Endometrium (tissue), 2 donors: ENCODE measurements around the gene APBA1.
"Not testable (repeated sequence)": the region's sequence is repeated elsewhere in the genome, so short reads cannot be mapped to it uniquely, and the experiment has no call there.

Experiments used
- FAIRE-seq: peaks from 2 replicates; lab custom pipeline; 2012; peaks lifted over from hg19 to GRCh38; lab: Jason Lieb, UNC
- donor health status: control.
- donor health status: control.

APBA1 gene

DNA sequence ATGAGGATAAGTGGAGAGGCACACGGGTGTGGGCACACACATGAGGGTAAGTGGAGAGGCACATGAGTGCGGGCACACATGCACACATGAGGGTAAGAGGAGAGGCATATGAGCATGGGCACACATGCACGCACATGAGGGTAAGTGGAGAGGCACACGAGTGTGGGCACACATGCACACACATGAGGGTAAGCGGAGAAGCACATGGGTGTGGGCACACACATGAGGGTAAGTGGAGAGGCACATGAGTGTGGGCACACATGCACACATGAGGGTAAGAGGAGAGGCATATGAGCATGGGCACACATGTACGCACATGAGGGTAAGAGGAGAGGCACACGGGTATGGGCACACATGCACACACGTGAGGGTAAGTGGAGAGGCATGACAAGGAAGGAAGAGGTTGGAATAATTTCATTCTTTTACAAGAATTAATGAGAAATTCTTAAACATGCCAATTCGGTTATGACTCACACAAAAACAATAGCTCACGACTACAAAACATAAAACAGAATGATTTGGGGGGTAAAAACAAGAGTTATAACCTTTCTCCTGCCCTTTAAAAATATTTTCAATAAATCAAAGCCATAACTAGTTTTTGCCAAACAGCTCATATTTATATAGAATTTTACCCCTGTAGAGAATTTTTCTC lies 67.5 kb downstream of the APBA1 start:
- no peak for FAIRE-seq

GRCh38 chr9:69603656-69604055 lies 68.5 kb downstream of the APBA1 start:
- no peak for FAIRE-seq

DNA sequence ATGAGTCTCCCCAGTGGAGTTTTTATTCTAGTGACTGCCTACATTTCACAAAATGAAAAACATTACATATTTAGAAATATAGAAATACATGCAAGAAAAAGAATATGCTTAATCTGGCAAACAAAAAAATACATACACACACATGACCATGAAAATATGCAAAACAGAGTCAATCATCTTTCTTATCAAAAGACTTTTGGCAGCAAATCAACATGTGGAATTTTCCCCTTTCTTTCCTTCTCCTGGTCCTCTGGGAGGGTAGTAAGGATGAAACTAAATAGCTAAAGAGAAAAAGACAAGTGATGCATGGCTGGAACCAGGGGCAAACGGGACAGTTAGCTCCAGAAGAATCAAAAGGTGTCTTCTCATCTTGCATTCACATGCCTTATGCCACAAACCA lies 69.4 kb downstream of the APBA1 start:
- no peak for FAIRE-seq

- no peak for FAIRE-seq
Observed at GRCh38 chr9:69601698-69602097, 70.5 kb downstream of the APBA1 start.

DNA sequence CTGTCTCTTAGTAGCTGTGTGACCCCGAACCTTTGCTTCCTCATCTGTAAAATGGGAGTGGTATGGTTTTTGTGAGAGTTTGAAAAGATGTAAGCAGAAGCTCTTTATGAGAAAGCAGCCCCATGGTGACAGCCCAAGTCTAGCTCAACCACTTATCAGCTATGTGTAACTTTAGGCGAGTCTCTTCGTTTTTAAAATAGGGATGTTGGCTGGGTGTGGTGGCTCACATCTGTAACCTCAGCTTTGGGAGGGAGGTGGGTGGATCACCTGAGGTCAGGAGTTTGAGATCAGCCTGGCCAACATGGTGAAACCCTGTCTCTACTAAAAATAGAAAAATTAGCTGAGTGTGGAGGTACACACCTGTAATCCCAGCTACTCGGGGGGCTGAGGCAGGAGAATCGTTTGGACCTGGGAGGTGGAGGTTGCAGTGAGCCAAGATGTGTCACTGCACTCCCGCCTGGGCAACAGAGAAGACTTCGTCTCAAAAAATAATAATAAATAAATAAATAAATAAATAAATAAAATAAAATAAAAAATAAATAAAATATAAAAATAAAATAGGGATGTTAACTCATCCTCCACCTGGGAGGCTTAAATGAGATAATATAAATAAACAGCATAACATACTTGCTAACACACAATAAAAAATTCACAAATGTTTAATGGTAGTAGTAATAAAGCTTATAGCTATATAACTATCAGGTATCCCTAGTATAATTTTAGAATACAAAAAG lies 71.7 kb downstream of the APBA1 start:
- no peak for FAIRE-seq

DNA sequence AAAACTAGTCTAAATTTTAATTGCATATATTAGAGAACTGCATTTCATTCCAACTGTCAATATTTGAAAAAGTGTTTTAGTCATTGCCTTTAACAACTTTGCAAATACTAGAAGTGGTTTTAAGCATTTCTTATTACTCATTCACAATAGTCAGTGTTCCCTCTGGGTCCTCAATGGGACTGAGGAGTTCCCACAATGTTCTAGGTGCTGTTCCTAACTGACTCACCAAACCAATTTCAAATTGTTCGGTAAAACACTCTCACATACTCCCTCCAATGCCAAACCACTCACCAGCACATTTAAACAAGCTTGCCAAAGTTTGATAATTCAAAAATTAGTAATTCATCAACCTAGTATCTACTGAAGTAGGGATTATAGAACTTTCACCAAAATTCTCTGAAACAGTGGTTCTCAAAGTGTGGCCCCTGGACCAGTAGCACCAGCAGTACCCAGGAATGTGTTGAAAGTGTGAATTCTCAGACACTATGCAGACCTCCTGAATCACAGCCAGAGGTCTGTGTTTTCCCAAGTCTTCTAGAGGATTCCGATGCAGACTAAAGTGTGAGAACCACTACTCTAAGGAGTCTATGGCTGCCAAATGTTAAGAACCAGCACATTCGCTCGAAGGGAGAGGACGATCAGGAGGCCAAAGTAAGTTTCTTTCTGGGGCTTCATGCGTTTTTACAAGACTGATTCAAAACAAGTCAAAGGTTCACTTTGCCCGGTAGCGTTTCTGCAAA lies 72.8 kb downstream of the APBA1 start:
- no peak for FAIRE-seq

GRCh38 chr9:69596906-69597305 lies 75.3 kb downstream of the APBA1 start:
- FAIRE-seq: not testable (repeated sequence)

- no peak for FAIRE-seq
Observed at GRCh38 chr9:69594180-69594579, 78.0 kb downstream of the APBA1 start.

- no peak for FAIRE-seq
Observed at GRCh38 chr9:69593756-69594155, 78.4 kb downstream of the APBA1 start.

GRCh38 chr9:69593301-69593700 lies 78.9 kb downstream of the APBA1 start:
- no peak for FAIRE-seq

- FAIRE-seq: no peak
Observed at GRCh38 chr9:69590266-69590665, 81.9 kb downstream of the APBA1 start.

DNA sequence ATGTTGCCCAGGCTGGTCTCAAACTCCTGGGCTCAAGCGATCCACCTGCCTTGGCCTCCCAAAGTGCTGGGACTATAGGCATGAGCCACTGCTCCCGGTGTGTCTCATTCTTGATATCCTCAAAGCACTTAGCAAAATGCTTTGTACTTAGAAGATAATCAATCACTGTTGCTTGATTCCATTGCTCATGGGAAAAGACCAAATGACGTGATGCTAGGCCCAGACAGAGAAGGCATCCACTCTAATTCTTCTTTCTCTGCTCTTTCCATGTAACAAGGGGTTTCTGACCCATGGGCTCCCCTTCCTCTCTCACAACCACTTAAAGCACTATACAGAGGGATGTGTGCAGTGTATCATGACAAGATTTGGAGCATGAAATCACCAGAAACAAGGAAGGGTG lies 83.0 kb downstream of the APBA1 start:
- FAIRE-seq: no peak

DNA sequence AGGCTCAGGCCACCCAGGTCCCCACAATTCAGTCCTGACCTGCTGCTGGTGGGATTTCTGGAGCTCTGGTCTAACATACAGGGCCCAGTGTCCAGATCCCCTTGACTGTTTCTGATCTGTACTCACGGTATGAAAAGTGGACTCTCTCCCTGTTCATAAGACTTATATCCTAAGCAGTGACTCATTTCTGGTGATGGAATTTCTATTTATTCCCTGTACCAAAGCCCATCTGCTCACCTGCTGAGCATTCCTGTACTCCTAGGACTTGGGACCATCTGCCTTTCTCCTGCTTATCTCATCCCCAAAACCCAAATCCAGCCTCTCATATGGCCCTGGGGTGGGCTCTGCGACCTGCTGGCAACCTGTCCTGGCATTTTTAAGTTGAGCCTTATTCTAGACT lies 86.6 kb downstream of the APBA1 start:
- no peak for FAIRE-seq

GRCh38 chr9:69584759-69585158 lies 87.4 kb downstream of the APBA1 start:
- FAIRE-seq: no peak

DNA sequence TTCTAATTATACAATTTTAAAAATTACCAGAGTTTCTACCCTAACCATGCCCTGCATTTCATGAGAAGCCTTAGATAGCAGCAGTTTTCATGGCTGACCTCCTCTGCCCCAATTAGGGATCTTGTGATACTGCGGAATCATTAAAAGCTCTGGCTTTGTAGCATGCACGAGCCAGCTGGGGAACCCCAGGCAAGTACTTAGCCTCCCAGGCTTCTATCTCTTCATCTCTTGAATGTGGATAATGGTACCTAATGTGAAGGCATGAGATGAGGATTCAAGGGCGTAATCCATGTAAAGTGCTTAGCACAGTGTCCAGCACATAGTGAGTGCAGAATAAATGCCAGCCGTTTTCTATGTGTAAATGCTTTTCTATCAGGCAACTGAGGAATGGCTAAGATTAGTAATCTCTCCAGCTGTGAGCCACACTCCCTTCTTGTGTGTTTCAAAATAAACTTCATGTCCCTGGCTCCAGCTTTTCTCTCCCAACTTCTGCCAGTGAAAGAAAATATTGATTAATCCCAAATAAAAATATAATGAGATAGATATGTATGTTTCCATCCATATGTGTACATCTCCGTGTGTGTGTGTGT lies 88.4 kb downstream of the APBA1 start:
- no peak for FAIRE-seq

DNA sequence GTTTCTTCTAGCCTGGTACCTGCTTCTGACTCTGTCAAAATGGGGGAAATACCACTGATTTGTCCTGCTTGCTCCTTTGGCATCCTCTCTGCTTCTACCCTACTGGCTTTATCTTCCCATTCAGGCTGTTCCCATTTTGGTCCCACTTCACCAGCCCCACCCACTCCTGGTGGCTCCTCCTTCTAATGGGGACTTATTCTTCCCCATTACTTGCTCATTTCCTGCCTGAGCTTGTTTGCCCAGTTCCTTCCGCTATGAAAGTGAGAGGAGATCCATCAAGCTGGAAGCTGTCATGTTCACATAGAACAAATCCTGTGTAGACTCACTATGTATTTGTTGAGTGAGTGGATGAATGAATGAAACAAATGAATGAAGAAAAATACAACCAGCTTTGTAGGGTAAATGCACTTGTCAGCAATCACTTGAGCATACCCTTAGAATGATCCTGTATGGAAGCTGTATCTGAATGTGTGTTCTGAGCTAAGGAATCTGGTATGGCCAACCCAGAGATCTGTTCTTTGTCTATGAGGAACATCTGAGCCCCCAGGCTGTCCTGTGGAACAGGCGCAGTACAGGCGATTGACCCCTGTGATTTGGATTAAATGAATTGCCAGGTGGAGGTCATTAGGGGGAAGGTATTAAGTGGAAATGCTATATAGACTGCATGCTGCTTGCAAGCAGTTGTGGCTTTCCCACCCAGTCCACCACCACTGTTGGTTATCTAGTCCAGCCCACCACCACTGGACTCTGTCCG lies 89.5 kb downstream of the APBA1 start:
- no peak for FAIRE-seq

DNA sequence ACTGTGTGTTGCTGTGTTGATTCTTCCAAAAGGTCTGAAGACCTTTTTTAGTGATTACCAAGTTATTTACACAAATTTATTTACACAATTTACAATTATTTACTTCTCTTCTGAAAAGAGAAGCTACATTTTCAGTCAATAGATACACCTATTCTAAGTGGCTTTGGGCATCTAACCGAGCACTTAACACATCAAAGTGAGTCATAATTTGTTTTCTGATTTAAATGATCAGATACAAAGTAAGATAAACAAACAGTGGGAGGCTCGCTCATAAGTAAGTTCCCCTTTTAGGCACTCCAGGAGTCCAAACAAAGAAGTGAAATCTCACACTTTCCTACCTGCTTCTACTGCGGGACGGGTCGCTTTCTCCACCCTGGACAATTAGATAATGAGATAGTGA lies 90.2 kb downstream of the APBA1 start:
- no peak for FAIRE-seq

GRCh38 chr9:69580582-69581214 lies 91.5 kb downstream of the APBA1 start:
- no peak for FAIRE-seq

- no peak for FAIRE-seq
Observed at GRCh38 chr9:69579760-69580581, 92.2 kb downstream of the APBA1 start.

- no peak for FAIRE-seq
Observed at GRCh38 chr9:69579032-69579758, 93.0 kb downstream of the APBA1 start.
